ENCODE measurements around the gene S100A1. TPM values are rescaled to one million over a fixed set of nuclear protein-coding genes. Genes with fewer than 3 reads are reported as not detected.
A peak's percentile ranks its signal among the peaks of the same experiment; 100 is the strongest.

The S100A1 gene
- total RNA-seq, 6 experiments from 2014 or later: 0.59 to 0.96 (median 0.82) TPM; not detected in 3

DNA sequence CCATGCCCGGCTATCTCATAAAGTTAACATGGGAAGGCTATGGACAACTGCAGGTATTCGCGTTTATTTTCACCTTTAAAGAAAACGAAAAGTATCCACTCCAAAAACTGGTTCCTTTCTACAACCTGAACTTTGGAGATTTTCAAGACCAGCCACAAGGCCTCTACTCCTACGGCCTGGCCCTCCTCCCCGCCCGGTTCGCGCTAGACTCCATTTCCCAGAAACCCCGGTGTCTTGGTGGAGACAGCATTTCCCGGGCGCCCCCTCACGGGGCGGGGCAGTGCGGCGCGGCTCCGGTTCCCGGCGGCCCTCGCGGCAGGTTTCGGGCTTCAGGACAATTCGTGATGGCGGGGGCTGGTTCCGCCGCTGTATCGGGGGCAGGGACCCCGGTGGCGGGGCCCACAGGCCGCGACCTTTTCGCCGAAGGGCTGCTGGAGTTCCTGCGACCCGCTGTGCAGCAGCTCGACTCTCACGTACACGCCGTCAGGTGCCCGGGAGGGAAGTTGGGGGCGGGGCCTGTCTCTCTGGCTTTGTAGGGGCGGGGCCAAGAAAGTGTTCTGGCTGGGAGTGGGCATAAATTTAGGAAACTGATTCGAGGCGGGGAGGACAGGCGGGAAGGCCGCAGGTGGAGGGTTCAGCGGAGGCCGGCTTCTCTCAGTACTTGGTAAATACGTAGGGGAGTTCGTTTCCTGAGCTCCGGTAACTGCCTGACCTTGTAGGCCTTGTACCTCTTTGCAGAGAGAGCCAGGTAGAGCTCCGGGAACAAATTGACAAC, 30.4 kb downstream of the S100A1 start, which contains the start of gene SNAPIN:
SNAPIN (plus strand) TSS at position 304 of the 775 bp plus-strand sequence; CDS start at position 345, 41 bp downstream.
- Mint-ChIP-seq H3K27ac (peak within 1 kb of the TSS; percentile 82), H3K4me3 (peak within 1 kb of the TSS; percentile 95), H3K9me3 (no peaks in the 10 kb centered on the region), H3K27me3 (ENCODE audit: insufficient read depth) (no peaks in the 10 kb centered on the region; the same call in 1 of the 2 replicates), H3K36me3 (ENCODE audit: low read depth) (peaks cover 30% of the 10 kb centered on the region), H3K4me1 (ENCODE audit: low read depth) (peaks cover 13% of the 10 kb centered on the region)
- DNase-seq: peak; percentile 76
- TF ChIP-seq, protein P1, sequence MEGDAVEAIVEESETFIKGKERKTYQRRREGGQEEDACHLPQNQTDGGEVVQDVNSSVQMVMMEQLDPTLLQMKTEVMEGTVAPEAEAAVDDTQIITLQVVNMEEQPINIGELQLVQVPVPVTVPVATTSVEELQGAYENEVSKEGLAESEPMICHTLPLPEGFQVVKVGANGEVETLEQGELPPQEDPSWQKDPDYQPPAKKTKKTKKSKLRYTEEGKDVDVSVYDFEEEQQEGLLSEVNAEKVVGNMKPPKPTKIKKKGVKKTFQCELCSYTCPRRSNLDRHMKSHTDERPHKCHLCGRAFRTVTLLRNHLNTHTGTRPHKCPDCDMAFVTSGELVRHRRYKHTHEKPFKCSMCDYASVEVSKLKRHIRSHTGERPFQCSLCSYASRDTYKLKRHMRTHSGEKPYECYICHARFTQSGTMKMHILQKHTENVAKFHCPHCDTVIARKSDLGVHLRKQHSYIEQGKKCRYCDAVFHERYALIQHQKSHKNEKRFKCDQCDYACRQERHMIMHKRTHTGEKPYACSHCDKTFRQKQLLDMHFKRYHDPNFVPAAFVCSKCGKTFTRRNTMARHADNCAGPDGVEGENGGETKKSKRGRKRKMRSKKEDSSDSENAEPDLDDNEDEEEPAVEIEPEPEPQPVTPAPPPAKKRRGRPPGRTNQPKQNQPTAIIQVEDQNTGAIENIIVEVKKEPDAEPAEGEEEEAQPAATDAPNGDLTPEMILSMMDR (IDR thresholded peaks at IDR 0.05): peak; percentile 55

- Mint-ChIP-seq H3K27ac (peak overlapping the region; percentile 82), H3K4me3 (peak overlapping the region; percentile 95), H3K4me1 (ENCODE audit: low read depth) (peaks cover 18% of the 10 kb centered on the region), H3K27me3 (ENCODE audit: insufficient read depth) (no peaks in the 10 kb centered on the region; the same call in 1 of the 2 replicates), H3K9me3 (no peaks in the 10 kb centered on the region), H3K36me3 (ENCODE audit: low read depth) (peaks cover 34% of the 10 kb centered on the region)
- TF ChIP-seq, protein P1 (IDR thresholded peaks at IDR 0.05): no peak
- no peak for DNase-seq
These were observed 30.9 kb downstream of the S100A1 start for GRCh38 chr1:153659175-153659534.

DNA sequence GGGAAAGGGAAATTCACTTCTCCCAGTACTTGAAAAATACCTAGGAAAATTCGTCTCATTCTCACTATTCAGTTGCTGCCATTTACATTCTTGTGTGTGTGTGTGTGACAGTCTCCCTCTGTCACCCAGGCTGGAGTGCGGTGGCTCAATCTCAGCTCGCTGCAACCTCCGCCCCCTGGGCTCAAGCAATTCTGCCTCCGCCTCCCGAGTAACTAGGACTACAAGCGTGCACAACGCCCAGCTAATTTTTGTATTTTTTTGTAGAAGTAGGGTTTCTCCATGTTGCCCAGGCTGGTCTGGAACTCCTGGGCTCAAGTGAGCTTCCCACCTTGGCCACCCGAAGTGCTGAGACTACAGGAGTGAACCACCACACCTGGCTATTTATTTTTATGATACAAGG, 31.4 kb downstream of the S100A1 start:
- peaks cover 39% of the 10 kb centered on the region for H3K36me3 Mint-ChIP-seq (ENCODE audit: low read depth)
- peak overlapping the region; percentile 82; the same call in 1 of the 2 replicates for H3K27ac Mint-ChIP-seq
- no peaks in the 10 kb centered on the region; the same call in 1 of the 2 replicates for H3K27me3 Mint-ChIP-seq (ENCODE audit: insufficient read depth)
- TF ChIP-seq, protein P1 (IDR thresholded peaks at IDR 0.05): no peak
- peak overlapping the region; percentile 95 for H3K4me3 Mint-ChIP-seq
- DNase-seq: no peak
- no peaks in the 10 kb centered on the region for H3K9me3 Mint-ChIP-seq
- H3K4me1 Mint-ChIP-seq (ENCODE audit: low read depth): peaks cover 21% of the 10 kb centered on the region

DNA sequence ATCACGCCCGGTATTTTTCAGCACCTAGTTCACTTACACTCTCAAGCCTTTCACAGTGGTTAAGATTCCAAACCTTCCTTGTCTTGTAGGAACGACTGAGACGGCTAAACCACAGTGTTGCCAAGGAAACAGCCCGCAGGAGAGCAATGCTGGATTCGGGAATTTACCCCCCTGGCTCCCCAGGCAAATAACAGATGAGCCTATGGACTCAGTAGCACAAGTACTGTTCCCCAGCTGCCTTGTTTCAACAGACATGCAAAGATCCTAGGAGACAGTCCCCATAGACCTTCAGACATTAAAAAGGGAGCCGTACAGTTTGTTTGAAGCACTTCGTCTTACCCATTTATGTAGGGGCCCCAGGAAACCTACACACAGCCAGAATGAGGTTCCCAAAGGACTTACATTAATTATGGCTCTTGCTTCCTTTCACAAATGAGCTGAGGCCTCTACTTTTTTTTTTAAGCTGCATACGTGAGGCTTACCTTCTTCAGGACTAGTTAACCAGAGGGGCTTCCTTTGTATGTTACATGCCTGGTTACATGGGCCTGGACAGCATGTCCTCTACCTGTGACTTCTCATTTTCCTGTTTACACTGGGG, 33.0 kb downstream of the S100A1 start:
- H3K27ac Mint-ChIP-seq: peak overlapping the region; percentile 36; the same call in 1 of the 2 replicates
- no peak for DNase-seq
- H3K4me3 Mint-ChIP-seq: no peak overlapping the region
- TF ChIP-seq, protein P1 (IDR thresholded peaks at IDR 0.05): no peak
- H3K36me3 Mint-ChIP-seq (ENCODE audit: low read depth): peaks cover 49% of the 10 kb centered on the region
- H3K4me1 Mint-ChIP-seq (ENCODE audit: low read depth): peaks cover 27% of the 10 kb centered on the region
- H3K9me3 Mint-ChIP-seq: no peaks in the 10 kb centered on the region
- no peaks in the 10 kb centered on the region; the same call in 1 of the 2 replicates for H3K27me3 Mint-ChIP-seq (ENCODE audit: insufficient read depth)

GRCh38 chr1:153662269-153662668, 34.0 kb downstream of the S100A1 start:
- Mint-ChIP-seq H3K27me3 (ENCODE audit: insufficient read depth) (no peaks in the 10 kb centered on the region; the same call in 1 of the 2 replicates), H3K36me3 (ENCODE audit: low read depth) (peaks cover 49% of the 10 kb centered on the region), H3K27ac (peak overlapping the region; percentile 32), H3K4me1 (ENCODE audit: low read depth) (peaks cover 27% of the 10 kb centered on the region), H3K9me3 (no peaks in the 10 kb centered on the region), H3K4me3 (no peak overlapping the region)
- TF ChIP-seq, protein P1 (IDR thresholded peaks at IDR 0.05): no peak
- DNase-seq: no peak

All from HFFc6 (cell line).